Cerebellar cortex (tissue), 1 donor: ENCODE data around the gene KCNJ5.
A peak's percentile ranks its signal among the peaks of the same experiment; 100 is the strongest.

Source experiments
- DNase-seq: peaks from one replicate; pipeline ENCODE4 v3.0.0-alpha.2; 2015; ENCODE audit warnings: low spot score

Gene KCNJ5

GRCh38 chr11:128871168-128871610 lies 20.0 kb upstream of the KCNJ5 start:
- no peak for DNase-seq

DNA sequence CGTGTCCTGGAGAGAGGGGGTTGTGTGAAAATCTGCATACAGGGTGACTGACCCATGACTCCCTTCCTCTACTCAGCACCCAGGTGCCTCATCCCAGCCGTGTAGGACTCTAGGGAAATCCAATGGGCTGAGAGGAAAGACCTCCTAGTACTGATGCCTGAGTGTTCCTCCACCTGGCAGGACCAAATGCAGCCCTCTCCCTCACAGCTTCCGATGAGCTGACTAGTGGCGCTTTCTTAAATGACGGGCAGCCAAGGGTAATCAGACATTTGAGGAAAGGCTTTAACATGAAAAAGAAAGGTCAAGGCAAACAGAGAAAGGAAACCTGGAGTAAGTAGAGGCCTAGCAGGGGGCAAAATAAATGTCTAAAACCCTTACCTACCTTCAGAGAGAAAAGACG lies 19.1 kb upstream of the KCNJ5 start:
- DNase-seq, result no peak

- DNase-seq, result no peak
These were observed 18.6 kb upstream of the KCNJ5 start for GRCh38 chr11:128872594-128872993.

- DNase-seq, result no peak
These were observed 16.7 kb upstream of the KCNJ5 start for GRCh38 chr11:128874427-128874826.

DNA sequence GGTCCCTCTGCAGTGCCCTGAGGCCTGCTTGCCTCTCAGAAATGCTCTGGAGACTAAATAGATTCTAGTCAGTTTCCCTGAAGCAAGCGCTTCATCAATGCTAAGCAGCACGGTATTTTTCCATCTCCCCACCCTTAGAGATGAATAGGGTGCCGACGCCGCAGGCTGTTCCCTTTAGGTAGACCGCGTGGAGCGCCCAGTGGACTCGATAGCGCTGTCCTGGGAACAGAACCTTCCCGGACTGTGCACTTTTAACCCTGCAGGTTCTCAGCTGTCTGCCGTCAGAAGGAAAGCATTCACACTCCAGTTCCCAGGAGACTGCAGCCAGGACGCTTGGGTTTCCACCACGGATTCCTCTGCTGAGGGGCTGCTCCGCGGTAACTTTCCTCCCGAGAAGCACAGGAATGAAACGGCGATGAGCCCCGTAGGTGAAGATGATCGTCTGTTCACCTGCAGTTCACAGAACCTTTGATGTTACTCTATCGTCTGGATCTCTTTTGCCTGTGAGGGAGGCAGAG lies 15.0 kb upstream of the KCNJ5 start:
- DNase-seq, result no peak

- DNase-seq, result no peak
These were observed 13.4 kb upstream of the KCNJ5 start for GRCh38 chr11:128877726-128878125.

GRCh38 chr11:128878455-128878854 lies 12.7 kb upstream of the KCNJ5 start:
- DNase-seq, result no peak

- DNase-seq, result no peak
These were observed 11.3 kb upstream of the KCNJ5 start for GRCh38 chr11:128879817-128880216.

- peak; percentile 75 for DNase-seq
These were observed 9.9 kb upstream of the KCNJ5 start for GRCh38 chr11:128881221-128881620.

DNA sequence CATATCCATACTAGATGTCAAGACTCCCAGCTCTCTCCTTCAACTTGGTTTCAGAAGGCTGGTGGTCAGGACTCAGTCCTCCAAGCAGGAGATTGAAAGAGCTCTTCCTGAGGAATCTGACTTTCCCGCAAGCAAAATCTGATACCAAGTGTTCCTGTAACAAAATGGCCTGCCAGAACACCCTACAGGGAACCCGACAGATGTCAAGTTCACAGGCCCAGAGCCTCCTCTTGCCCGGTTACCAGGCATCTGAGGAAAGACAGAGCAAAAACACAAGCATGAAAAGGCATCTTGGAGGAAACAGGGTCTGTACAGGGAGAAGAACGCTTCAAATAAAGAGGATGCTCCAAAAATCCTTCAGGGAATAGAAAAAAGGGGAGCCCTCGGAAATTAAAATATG lies 8.7 kb upstream of the KCNJ5 start:
- peak; percentile 14 for DNase-seq

GRCh38 chr11:128884054-128884453 lies 7.1 kb upstream of the KCNJ5 start:
- DNase-seq, result no peak

DNA sequence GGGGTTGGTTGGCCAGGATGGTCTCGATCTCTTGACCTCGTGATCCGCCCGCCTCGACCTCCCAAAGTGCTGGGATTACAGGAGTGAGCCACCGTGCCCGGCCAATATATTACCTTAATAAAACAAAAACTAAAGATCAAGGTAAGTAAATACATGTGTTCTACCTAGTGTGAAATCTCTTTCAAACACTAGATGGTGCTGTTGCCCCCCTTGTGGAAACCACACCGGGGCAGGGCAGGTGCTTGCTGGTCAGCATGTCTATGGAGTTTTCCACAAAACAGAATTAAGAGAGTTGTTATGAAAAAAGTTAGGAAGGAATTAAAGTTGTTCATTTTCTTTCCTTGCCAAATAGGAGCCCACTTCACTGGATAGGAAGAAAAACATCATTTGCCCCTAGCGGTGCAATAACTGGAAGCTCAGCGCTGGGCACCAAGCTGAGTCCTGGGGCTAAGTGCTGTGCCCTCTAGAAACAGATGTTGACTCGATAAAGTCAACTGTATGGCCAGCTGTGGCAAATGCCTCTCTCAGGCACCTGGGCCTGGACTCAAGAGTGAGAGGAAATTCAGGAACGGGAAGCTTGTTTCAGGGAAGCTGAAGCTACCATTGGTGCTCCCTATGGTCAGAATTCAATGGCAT lies 6.3 kb upstream of the KCNJ5 start:
- DNase-seq, result peak; percentile 72

- DNase-seq, result no peak
These were observed 4.6 kb upstream of the KCNJ5 start for GRCh38 chr11:128886406-128887124.

DNA sequence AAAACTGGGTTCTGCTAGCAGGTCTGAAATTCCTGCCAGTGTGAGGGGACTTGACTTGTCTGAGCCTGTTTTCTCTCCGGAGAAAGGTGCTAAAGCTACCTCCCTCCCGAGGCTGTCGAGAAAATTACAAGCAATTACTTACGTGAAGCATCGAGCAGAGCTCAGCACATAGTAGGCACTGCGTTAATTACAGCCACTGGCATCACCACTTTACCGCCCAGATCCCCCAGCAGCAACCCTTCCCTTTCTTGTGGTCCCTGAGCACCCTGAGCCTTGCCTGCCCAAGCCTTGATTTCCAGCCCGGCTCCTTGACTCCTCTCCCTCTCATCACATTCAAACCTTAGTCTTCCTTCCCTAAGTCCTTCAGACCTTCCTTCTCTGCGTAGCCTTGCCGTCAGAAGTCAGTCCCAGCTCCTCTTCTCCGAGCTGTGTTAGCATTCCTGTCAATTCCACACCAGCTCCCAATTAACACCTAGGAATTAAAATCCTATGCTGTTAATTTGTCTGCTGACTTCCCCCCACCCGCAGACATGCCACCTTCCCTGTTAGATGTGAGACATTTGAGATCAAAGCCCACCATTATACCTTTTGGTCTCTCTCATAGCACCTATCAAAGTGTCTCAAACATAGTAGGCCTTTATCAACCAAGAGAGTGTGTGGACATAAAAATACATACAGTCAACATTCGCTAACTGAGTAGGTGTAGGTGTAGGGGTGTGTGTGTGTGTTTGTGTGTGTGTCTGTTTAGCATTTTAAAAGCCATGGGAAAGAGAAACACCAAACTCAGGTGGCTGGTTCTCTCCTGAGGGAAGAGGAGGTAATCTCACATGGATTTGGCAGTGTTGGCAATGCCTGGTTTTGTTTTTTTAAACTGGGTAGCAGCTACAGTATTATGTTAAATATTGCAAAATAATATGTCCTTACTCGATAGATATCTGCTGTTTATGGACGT lies 2.8 kb upstream of the KCNJ5 start:
- DNase-seq, result no peak

DNA sequence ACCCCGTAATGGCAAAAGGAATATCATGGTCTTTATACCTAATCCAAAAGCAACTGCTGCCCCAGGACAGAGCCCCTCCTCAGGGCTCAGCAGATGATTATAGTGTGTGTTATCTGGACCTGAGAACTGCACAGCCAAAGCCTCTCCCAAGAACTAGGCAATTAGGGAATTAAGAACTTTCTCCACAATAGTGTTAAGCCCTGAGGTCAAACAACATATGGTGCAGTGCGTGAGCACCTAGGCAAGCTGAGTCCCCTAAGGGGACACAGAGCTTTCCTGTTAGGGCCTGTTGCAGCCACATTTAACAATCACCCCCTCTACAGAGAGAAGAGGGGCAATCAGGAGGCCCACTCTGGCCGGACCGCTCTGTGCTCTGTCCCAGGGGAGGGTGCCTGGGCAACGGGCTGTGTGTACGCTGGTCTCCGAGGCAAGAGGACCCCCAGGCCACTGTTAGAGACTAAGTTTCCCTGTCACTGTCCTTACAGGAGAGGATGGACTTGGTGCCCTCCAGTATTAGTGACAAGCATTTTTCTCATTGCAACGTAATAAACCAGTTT lies 1.4 kb upstream of the KCNJ5 start:
- no peak for DNase-seq

DNA sequence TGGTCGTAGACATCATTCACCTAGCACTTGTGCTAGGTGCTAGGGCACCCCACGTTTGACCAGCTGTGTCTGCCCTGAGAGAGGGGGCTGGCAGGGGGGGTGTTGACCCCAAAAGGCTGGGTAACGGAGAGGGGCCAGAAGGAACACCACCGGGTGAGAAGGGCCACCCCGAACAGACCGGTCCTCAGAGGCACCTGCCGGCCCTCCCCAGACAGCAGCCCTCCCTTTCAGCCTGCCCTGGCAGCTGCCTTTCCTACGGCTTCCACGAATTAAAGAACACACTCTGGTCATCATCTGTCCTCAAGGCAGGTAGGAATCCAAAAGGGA lies 977 bp upstream of the KCNJ5 start:
- DNase-seq, result no peak

DNA sequence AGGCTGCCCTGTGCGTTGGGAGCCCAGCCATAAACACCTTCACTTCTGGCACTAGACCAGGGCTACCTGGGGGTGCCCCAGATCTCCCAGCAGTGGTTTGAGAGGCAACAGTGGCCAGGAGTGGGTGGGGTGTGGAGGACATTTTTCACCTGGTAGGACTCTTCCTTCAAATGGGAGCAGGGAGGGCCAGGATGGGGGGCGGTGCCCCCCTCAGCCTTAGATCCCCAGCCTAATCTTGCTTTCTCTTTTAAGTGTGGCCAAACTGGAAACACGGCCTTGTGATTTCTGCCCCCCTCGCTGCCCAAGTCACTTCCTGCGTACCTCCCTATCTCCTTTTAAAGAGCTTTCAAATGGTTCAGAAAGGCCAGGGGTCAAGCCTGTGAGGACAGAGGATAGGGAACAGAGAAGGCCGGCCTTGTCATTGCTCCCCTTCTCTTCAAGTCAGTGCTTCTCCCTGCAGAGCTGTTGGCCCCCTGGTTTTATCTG lies 800 bp downstream of the KCNJ5 start:
- DNase-seq, result no peak

- DNase-seq, result peak; percentile 62
These were observed 1.9 kb downstream of the KCNJ5 start for GRCh38 chr11:128892866-128893565.

- DNase-seq, result no peak
These were observed 2.6 kb downstream of the KCNJ5 start for GRCh38 chr11:128893578-128894285.

DNA sequence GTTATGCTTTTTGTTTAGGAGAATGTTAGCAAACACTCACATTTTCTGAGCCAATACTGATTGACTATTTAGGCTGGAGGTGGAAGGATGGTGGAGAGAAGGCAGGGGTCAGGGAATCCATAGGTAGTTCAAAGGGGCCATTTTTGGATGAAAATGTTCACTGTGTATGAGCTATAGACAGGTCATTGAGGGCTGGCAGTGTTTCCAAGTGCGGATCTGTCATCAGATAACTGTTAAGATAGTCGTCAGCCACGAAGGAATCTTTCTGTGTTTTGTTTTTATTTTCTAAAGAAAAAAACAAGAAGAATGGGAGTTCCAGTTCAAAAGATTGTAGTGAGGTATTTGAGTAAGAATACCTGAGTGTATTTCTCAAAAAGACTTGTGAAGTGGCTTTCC lies 3.1 kb downstream of the KCNJ5 start:
- no peak for DNase-seq

GRCh38 chr11:128894685-128895084 lies 3.5 kb downstream of the KCNJ5 start:
- no peak for DNase-seq
